H9 (cell line): Measurements from ENCODE around the gene BRD9. TPM values are rescaled to one million over a fixed set of nuclear protein-coding genes. Genes with fewer than 3 reads are reported as not detected.

Experiments used
- DNase-seq: peaks from one replicate; pipeline ENCODE4 v3.0.0-alpha.2; 2017
- H2AFZ ChIP-seq: one replicate; pipeline ENCODE4 v1.6.1; 2013; ENCODE audit warnings: mild to moderate bottlenecking, low read length, control low read depth, moderate library complexity
- H2AK5ac ChIP-seq: 2 replicates; pipeline ENCODE4 v1.6.1; 2013; ENCODE audit warnings: low read length, control low read depth, mixed read lengths; ENCODE audit not compliant: insufficient read length
- H2BK120ac ChIP-seq: one replicate; pipeline ENCODE4 v1.6.1; 2013; ENCODE audit warnings: low read depth, mild to moderate bottlenecking, low read length, control low read depth, inconsistent platforms; ENCODE audit not compliant: poor library complexity, severe bottlenecking
- H2BK12ac ChIP-seq: 2 replicates; pipeline ENCODE4 v1.6.1; 2013; ENCODE audit warnings: low read length, control low read depth, mixed read lengths, low read depth; ENCODE audit not compliant: insufficient read length
- H2BK15ac ChIP-seq: 2 replicates; pipeline ENCODE4 v1.6.1; 2013; ENCODE audit warnings: low read depth, low read length, control low read depth
- H2BK20ac ChIP-seq: one replicate; pipeline ENCODE4 v1.6.1; 2013; ENCODE audit warnings: low read depth, mild to moderate bottlenecking, low read length, control low read depth, inconsistent platforms; ENCODE audit not compliant: poor library complexity, severe bottlenecking
- H2BK5ac ChIP-seq: 2 replicates; pipeline ENCODE4 v1.6.1; 2013; ENCODE audit warnings: low read length, control low read depth, mixed read lengths; ENCODE audit not compliant: insufficient read length
- H3K14ac ChIP-seq: 2 replicates; pipeline ENCODE4 v1.6.1; 2013; ENCODE audit warnings: low read length, control low read depth; ENCODE audit not compliant: insufficient read depth
- H3K18ac ChIP-seq: 2 replicates; pipeline ENCODE4 v1.6.1; 2013; ENCODE audit warnings: low read depth, mild to moderate bottlenecking, mixed read lengths, low read length, control low read depth; ENCODE audit not compliant: insufficient read length
- H3K23ac ChIP-seq: 2 replicates; pipeline ENCODE4 v1.6.1; 2013; ENCODE audit warnings: low read length, control low read depth, mixed read lengths, low read depth; ENCODE audit not compliant: insufficient read length
- H3K23me2 ChIP-seq: 2 replicates; pipeline ENCODE4 v1.6.1; 2013; ENCODE audit warnings: low read depth, mild to moderate bottlenecking, mixed read lengths, low read length, control low read depth; ENCODE audit not compliant: insufficient read length, poor library complexity, severe bottlenecking
- H3K27ac ChIP-seq: 2 replicates; pipeline ENCODE4 v1.5.1; 2013; ENCODE audit warnings: low read length, control low read depth, mixed read lengths, low read depth; ENCODE audit not compliant: insufficient read length
- H3K27me3 ChIP-seq: 2 replicates; pipeline ENCODE4 v1.6.1; 2013; ENCODE audit warnings: low read length, control low read depth, inconsistent platforms; ENCODE audit not compliant: insufficient read depth
- H3K4ac ChIP-seq: 2 replicates; pipeline ENCODE4 v1.6.1; 2013; ENCODE audit warnings: low read depth, mild to moderate bottlenecking, control low read depth, inconsistent platforms, low read length, moderate library complexity
- H3K4me1 ChIP-seq: 2 replicates; pipeline ENCODE4 v1.6.1; 2013; ENCODE audit warnings: low read length, control low read depth, inconsistent platforms; ENCODE audit not compliant: insufficient read depth
- H3K4me2 ChIP-seq: 2 replicates; pipeline ENCODE4 v1.6.1; 2013; ENCODE audit warnings: low read length, control low read depth, mixed read lengths; ENCODE audit not compliant: insufficient read length, insufficient read depth
- H3K56ac ChIP-seq: 2 replicates; pipeline ENCODE4 v1.6.1; 2013; ENCODE audit warnings: low read depth, mild to moderate bottlenecking, mixed read lengths, low read length, control low read depth; ENCODE audit not compliant: insufficient read length
- H3K79me1 ChIP-seq: 2 replicates; pipeline ENCODE4 v1.6.1; 2013; ENCODE audit warnings: low read depth, mild to moderate bottlenecking, moderate library complexity, low read length, control low read depth, inconsistent platforms; ENCODE audit not compliant: insufficient read depth, poor library complexity, severe bottlenecking
- H3K79me2 ChIP-seq: 2 replicates; pipeline ENCODE4 v1.6.1; 2013; ENCODE audit warnings: low read length, control low read depth, inconsistent platforms; ENCODE audit not compliant: insufficient read depth
- H3K9ac ChIP-seq: 2 replicates; pipeline ENCODE4 v1.6.1; 2013; ENCODE audit warnings: low read length, control low read depth, mixed read lengths; ENCODE audit not compliant: insufficient read length; ENCODE audit errors: extremely low read depth
- H3K9me3 ChIP-seq: one replicate; pipeline ENCODE4 v1.6.1; 2013; ENCODE audit warnings: low read depth, low read length, inconsistent platforms; ENCODE audit not compliant: control insufficient read depth
- H3T11ph ChIP-seq: one replicate; pipeline ENCODE4 v1.6.1; 2013; ENCODE audit warnings: mild to moderate bottlenecking, low read length, control low read depth, inconsistent platforms
- H4K20me1 ChIP-seq: one replicate; pipeline ENCODE4 v1.6.1; 2013; ENCODE audit not compliant: control insufficient read depth, insufficient read length, insufficient read depth
- H4K5ac ChIP-seq: 2 replicates; pipeline ENCODE4 v1.6.1; 2013; ENCODE audit warnings: low read depth, mild to moderate bottlenecking, mixed read lengths, low read length, control low read depth; ENCODE audit not compliant: insufficient read length
- H4K8ac ChIP-seq: replicated peaks from 2 replicates; pipeline ENCODE4 v1.6.1; 2013; ENCODE audit warnings: low read length, control low read depth, mixed read lengths, low read depth; ENCODE audit not compliant: insufficient read length
- H4K91ac ChIP-seq: 2 replicates; pipeline ENCODE4 v1.6.1; 2013; ENCODE audit warnings: low read depth, mild to moderate bottlenecking, moderate library complexity, mixed read lengths, low read length, control low read depth; ENCODE audit not compliant: insufficient read length
- H3K27ac Mint-ChIP-seq, 3 experiments: 2 replicates in 2 of 3; 3 replicates in 1 of 3; pipeline ENCODE4 v1.8.0; 2020 to 2021; ENCODE audit warnings: mixed read lengths in 3 of 3, mild to moderate bottlenecking in 1 of 3, moderate library complexity in 1 of 3
- H3K27me3 Mint-ChIP-seq: 2 replicates; pipeline ENCODE4 v1.8.0; 2021; ENCODE audit warnings: low read depth, mild to moderate bottlenecking, moderate library complexity, mixed read lengths
- H3K36me3 Mint-ChIP-seq, 3 experiments: 2 replicates in 2 of 3; 3 replicates in 1 of 3; pipeline ENCODE4 v1.8.0; 2020 to 2021; ENCODE audit warnings: low read depth in 3 of 3, mixed read lengths in 3 of 3; ENCODE audit not compliant: insufficient read depth in 1 of 3
- H3K4me1 Mint-ChIP-seq, 2 experiments: 2 replicates each; pipeline ENCODE4 v1.8.0; 2020; ENCODE audit warnings: mixed read lengths in 2 of 2
- H3K4me3 Mint-ChIP-seq, 2 experiments: 2 replicates in 1 of 2; 3 replicates in 1 of 2; pipeline ENCODE4 v1.8.0; 2020 to 2021; ENCODE audit warnings: mild to moderate bottlenecking in 2 of 2, mixed read lengths in 2 of 2, moderate library complexity in 1 of 2
- H3K9me3 Mint-ChIP-seq, 2 experiments: 2 replicates in 1 of 2; 3 replicates in 1 of 2; pipeline ENCODE4 v1.8.0; 2020; ENCODE audit warnings: mild to moderate bottlenecking in 2 of 2, mixed read lengths in 2 of 2, moderate library complexity in 1 of 2
- WGBS: extraction: QIAGEN DNeasy Blood & Tissue Kit; methylation state at CpG from one replicate; pipeline ENCODE4 v1.1.7; 2013; ENCODE audit warnings: missing lambda C conversion rate, low lambda C conversion rate, mixed read lengths; ENCODE audit not compliant: insufficient read length; ENCODE audit errors: extremely low coverage; 5-methylcytosine and 5-hydroxymethylcytosine counted together
- total RNA-seq: library from RNA; stranded (reverse); gene quantifications from 2 replicates; pipeline ENCODE4 v1.2.1, GENCODE V29; 2021
- TF ChIP-seq, protein P1 (sequence below): fragments of 200-600 bp; sonication (generic); conservative IDR thresholded peaks from 3 replicates; pipeline ENCODE4 v1.8.0; 2021; ENCODE audit warnings: antibody characterized with exemption, mild to moderate bottlenecking

The BRD9 gene
- total RNA-seq, 1 experiment from 2014 or later: 70.5 TPM

DNA sequence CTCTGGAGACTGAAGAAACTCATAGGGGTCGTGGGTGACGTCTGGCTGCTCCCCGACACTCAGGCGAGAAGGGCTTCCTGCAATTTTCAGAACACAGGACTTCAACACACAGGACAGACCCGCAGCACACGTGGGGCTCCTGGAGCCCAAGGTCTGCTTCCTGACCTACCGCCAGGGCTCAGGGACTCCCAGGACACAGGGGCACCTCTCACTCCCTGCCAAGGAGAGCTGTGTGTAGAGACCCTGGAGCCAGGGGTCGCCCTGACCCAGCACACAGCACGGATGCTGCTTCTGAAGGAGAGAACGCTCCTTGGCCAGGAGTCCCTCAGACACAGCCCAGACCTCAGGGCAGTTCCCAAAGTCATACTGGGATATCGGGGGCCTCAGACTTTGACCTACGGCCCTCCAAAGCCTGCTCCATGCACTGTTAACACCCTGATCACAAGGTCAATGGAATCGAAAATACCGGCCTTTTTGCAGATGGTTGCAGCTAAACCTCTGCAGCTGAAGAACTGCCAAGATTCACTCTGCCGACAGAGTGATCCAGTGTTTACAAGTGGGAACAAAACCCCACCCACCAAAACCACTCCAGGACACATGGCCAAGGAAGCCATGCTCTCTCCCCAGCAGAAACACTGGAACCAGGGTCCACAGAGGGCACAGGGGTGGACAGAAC lies 28.0 kb downstream of the BRD9 start:
- Histone ChIP-seq H3K4me2 (no peak overlapping the region), H3K23me2 (no peaks in the 10 kb centered on the region), H2AK5ac (no peak overlapping the region), H3K9me3 (no peaks in the 10 kb centered on the region), H2BK5ac (no peak overlapping the region), H3K18ac (no peak overlapping the region), H3K79me2 (no peaks in the 10 kb centered on the region), H4K5ac (no peak overlapping the region), H2BK12ac (no peak overlapping the region), H2BK120ac (no peak overlapping the region), H3K4me1 (no peaks in the 10 kb centered on the region), H3K9ac (no peak overlapping the region), H3K23ac (no peak overlapping the region), H3K27ac (no peak overlapping the region), H3K56ac (no peak overlapping the region), H3K4ac (no peak overlapping the region), H2BK20ac (no peak overlapping the region), H4K8ac (no peak overlapping the region), H4K20me1 (peaks cover 2% of the 10 kb centered on the region), H2AFZ (no peak overlapping the region), H2BK15ac (no peak overlapping the region), H3K27me3 (no peaks in the 10 kb centered on the region), H3K79me1 (no peaks in the 10 kb centered on the region), H3T11ph (no peak overlapping the region), H4K91ac (no peak overlapping the region), H3K14ac (no peak overlapping the region)
- H3K4me1 Mint-ChIP-seq: peaks cover 0 to 6% of the 10 kb centered on the region in 2 experiments; a peak in 3 of 4 replicates
- TF ChIP-seq, protein P1, sequence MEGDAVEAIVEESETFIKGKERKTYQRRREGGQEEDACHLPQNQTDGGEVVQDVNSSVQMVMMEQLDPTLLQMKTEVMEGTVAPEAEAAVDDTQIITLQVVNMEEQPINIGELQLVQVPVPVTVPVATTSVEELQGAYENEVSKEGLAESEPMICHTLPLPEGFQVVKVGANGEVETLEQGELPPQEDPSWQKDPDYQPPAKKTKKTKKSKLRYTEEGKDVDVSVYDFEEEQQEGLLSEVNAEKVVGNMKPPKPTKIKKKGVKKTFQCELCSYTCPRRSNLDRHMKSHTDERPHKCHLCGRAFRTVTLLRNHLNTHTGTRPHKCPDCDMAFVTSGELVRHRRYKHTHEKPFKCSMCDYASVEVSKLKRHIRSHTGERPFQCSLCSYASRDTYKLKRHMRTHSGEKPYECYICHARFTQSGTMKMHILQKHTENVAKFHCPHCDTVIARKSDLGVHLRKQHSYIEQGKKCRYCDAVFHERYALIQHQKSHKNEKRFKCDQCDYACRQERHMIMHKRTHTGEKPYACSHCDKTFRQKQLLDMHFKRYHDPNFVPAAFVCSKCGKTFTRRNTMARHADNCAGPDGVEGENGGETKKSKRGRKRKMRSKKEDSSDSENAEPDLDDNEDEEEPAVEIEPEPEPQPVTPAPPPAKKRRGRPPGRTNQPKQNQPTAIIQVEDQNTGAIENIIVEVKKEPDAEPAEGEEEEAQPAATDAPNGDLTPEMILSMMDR: no peak
- H3K27ac Mint-ChIP-seq: no peak overlapping the region
- peaks cover 38 to 78% (median 50%) of the 10 kb centered on the region in 3 experiments; a peak in 6 of 7 replicates for H3K36me3 Mint-ChIP-seq
- WGBS: no CpG with 5 or more reads among the region's 15 CpGs
- H3K4me3 Mint-ChIP-seq: no peak overlapping the region
- no peaks in the 10 kb centered on the region for H3K27me3 Mint-ChIP-seq
- H3K9me3 Mint-ChIP-seq: no peaks in the 10 kb centered on the region
- DNase-seq: no peak
